Caco-2 (cell line): Measurements from ENCODE around the gene COL11A2. TPM values are rescaled to one million over a fixed set of nuclear protein-coding genes. Genes with fewer than 3 reads are reported as not detected.

Source experiments
- BruUV-seq: library from RNA; stranded (reverse); fragments of 400-500 nt; replicated peaks from 2 replicates; lab custom pipeline; 2021; lab: Mats Ljungman, UMichigan
- CTCF ChIA-PET: fragments of 300-600 bp; sonication (Branson Sonifier 250); formaldehyde crosslinking; loops from one replicate; lab custom pipeline; 2022; ENCODE audit warnings: antibody characterized with exemption; lab: Charles Lee
- POLR2A ChIA-PET: fragments of 300-600 bp; sonication (Branson Sonifier 250); formaldehyde crosslinking; loops from one replicate; lab custom pipeline; 2022; ENCODE audit warnings: antibody characterized with exemption; lab: Charles Lee
- DNase-seq, 2 experiments: peaks; one replicate each; pipeline versions ENCODE4 v3.0.0 to v3.0.0-alpha.2; 2020 to 2022
- H3K27me3 ChIP-seq: replicated peaks from 2 replicates; pipeline ENCODE4 v1.6.0; 2011; ENCODE audit warnings: low read length; ENCODE audit not compliant: control insufficient read depth, insufficient read depth
- H3K36me3 ChIP-seq: 2 replicates; pipeline ENCODE4 v1.5.1; 2011; ENCODE audit warnings: low read length; ENCODE audit not compliant: control insufficient read depth, insufficient read depth
- H3K4me1 ChIP-seq: fragments of 250-450 bp; sonication (Bioruptor Pico); 2 replicates; pipeline ENCODE4 v1.5.1; 2020; ENCODE audit warnings: mild to moderate bottlenecking
- H3K4me3 ChIP-seq: 2 replicates; pipeline ENCODE4 v1.5.1; 2011; ENCODE audit warnings: low read depth, mild to moderate bottlenecking, control low read depth, low read length
- H3K9me3 ChIP-seq: fragments of 250-450 bp; sonication (Bioruptor Pico); 2 replicates; pipeline ENCODE4 v1.5.1; 2020; ENCODE audit warnings: mild to moderate bottlenecking, moderate library complexity
- H3K27ac Mint-ChIP-seq: one replicate; pipeline ENCODE4 v1.8.0; 2022; ENCODE audit warnings: mixed read lengths; ENCODE audit not compliant: unreplicated experiment
- H3K27me3 Mint-ChIP-seq: one replicate; pipeline ENCODE4 v1.8.0; 2022; ENCODE audit warnings: mixed read lengths; ENCODE audit not compliant: insufficient read depth, unreplicated experiment
- H3K36me3 Mint-ChIP-seq: one replicate; pipeline ENCODE4 v1.8.0; 2022; ENCODE audit warnings: mild to moderate bottlenecking, mixed read lengths; ENCODE audit not compliant: insufficient read depth, unreplicated experiment
- H3K4me1 Mint-ChIP-seq: one replicate; pipeline ENCODE4 v1.8.0; 2022; ENCODE audit warnings: low read depth, mixed read lengths; ENCODE audit not compliant: unreplicated experiment
- H3K4me3 Mint-ChIP-seq: one replicate; pipeline ENCODE4 v1.8.0; 2022; ENCODE audit warnings: mild to moderate bottlenecking, moderate library complexity, mixed read lengths; ENCODE audit not compliant: unreplicated experiment
- H3K9me3 Mint-ChIP-seq: one replicate; pipeline ENCODE4 v1.8.0; 2022; ENCODE audit warnings: mixed read lengths; ENCODE audit not compliant: unreplicated experiment
- intact Hi-C: fragments of 100-400 bp; cut with micrococcal nuclease; formaldehyde crosslinking; loops from one replicate; pipeline ENCODE4 v1.10.0; 2022; ENCODE audit not compliant: unreplicated experiment
- total RNA-seq: library from RNA; stranded (reverse); gene quantifications from 2 replicates; pipeline ENCODE4 v1.2.3, GENCODE V29; 2022
- TF ChIP-seq, protein P1 (sequence below), 2 experiments: fragments of 200-600 bp in 1 of 2; IDR thresholded peaks; 1 replicate in 1 of 2; 2 replicates in 1 of 2; pipeline versions ENCODE4 v1.5.1 to v1.8.0; 2011 to 2022; ENCODE audit warnings: antibody characterized with exemption in 1 of 2, control low read depth in 1 of 2, inconsistent platforms in 1 of 2, low read depth in 1 of 2, low read length in 1 of 2, mild to moderate bottlenecking in 1 of 2, moderate library complexity in 1 of 2; ENCODE audit not compliant: insufficient read depth in 1 of 2, severe bottlenecking in 1 of 2, unreplicated experiment in 1 of 2

Gene COL11A2
- total RNA-seq, 1 experiment from 2014 or later, result 1.3 TPM

DNA sequence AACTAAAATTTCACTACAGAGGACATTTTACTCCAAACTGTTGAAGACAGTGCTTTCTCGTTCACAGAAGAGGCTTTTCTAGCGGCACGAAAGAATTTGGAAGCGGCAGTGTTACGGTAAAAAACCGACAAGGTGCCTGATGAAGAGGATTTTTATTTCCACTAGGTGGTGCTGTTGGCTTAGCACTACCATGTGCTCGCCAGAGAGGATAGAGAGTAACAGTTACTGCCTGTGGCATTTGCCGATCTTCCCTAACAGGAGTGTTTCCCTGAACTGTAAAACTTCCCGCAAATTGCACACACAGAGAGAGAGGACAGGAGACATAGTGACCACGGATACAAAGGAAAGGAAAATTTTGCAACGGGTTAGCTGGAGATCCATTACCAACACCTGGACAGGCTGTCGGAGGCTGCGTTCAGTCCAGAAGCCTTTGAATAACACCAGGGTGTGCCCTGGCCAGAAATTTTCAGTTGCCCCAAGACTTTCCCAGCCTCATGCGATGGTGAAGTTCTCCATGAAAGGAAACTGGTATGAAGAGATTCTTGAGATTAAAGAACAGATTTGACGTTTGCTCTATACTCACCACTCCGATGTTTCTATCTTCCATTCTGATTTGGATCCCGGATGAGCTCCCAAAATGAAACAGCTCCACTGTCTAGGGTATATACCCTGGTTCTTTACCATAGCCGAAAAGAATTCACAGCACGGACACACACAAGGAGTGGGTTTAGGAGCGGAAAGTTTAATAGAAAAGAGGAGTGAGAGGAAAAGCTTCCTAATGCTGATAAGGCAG is 68.3 kb downstream of the COL11A2 start:
- Mint-ChIP-seq H3K4me1 (peaks cover 12% of the 10 kb centered on the region), H3K36me3 (peaks cover 5% of the 10 kb centered on the region), H3K27ac (no peak overlapping the region), H3K4me3 (no peak overlapping the region), H3K9me3 (peaks cover 30% of the 10 kb centered on the region), H3K27me3 (peaks cover 4% of the 10 kb centered on the region)
- no peaks in the 10 kb centered on the region for H3K36me3 ChIP-seq
- ChIA-PET CTCF (interaction anchor here (1.0 kb wide), 1 partner anchor 26 kb away, joined by 3 read pairs; no protein-coding TSS in a partner anchor), POLR2A (no interaction called here)
- H3K9me3 ChIP-seq, result peaks cover 13% of the 10 kb centered on the region
- peak in 1 of 2 experiments; percentile 18 for DNase-seq
- intact Hi-C loops, result loop anchor here (2.0 kb wide), 1 partner anchor 125 kb away; no protein-coding TSS in a partner anchor
- TF ChIP-seq, protein P1, sequence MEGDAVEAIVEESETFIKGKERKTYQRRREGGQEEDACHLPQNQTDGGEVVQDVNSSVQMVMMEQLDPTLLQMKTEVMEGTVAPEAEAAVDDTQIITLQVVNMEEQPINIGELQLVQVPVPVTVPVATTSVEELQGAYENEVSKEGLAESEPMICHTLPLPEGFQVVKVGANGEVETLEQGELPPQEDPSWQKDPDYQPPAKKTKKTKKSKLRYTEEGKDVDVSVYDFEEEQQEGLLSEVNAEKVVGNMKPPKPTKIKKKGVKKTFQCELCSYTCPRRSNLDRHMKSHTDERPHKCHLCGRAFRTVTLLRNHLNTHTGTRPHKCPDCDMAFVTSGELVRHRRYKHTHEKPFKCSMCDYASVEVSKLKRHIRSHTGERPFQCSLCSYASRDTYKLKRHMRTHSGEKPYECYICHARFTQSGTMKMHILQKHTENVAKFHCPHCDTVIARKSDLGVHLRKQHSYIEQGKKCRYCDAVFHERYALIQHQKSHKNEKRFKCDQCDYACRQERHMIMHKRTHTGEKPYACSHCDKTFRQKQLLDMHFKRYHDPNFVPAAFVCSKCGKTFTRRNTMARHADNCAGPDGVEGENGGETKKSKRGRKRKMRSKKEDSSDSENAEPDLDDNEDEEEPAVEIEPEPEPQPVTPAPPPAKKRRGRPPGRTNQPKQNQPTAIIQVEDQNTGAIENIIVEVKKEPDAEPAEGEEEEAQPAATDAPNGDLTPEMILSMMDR (IDR thresholded peaks at IDR 0.05; ENCODE audit: insufficient read depth in 1 of 2, low read depth in 1 of 2, low read length in 1 of 2, severe bottlenecking in 1 of 2, unreplicated experiment in 1 of 2), result peak in 1 of 2 experiments; percentile 30
- BruUV-seq, result no TSS peak
- H3K4me1 ChIP-seq, result peaks cover 6% of the 10 kb centered on the region; the same call in 1 of the 2 replicates
- H3K27me3 ChIP-seq, result no peaks in the 10 kb centered on the region
- no peak overlapping the region for H3K4me3 ChIP-seq

DNA sequence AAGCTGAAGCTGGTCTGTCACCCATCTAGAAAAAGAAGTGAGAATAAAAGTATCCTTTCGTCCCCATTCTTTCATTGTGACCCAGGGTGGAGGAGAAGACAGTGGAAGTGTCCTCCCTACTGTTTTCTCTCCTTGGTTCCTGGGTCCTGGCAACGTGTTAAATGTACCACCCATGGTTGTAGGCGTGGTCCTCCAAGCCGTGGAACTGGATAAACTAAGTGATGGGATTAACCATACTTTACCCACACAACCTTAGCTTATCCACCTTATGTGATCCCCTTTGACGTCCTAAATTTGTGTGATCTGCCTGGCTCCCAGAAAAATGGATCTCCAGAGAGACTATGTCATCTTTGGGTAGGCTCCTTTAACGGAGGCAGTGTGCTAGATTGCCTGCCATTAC is 69.1 kb downstream of the COL11A2 start:
- H3K4me1 ChIP-seq, result peaks cover 6% of the 10 kb centered on the region; the same call in 1 of the 2 replicates
- POLR2A ChIA-PET, result no interaction called here
- DNase-seq, result no peak
- TF ChIP-seq, protein P1 (IDR thresholded peaks at IDR 0.05; ENCODE audit: insufficient read depth in 1 of 2, low read depth in 1 of 2, low read length in 1 of 2, severe bottlenecking in 1 of 2, unreplicated experiment in 1 of 2), result no peak
- CTCF ChIA-PET, result no interaction called here
- peaks cover 4% of the 10 kb centered on the region for H3K27me3 Mint-ChIP-seq
- peaks cover 12% of the 10 kb centered on the region for H3K4me1 Mint-ChIP-seq
- peaks cover 30% of the 10 kb centered on the region for H3K9me3 Mint-ChIP-seq
- H3K4me3 ChIP-seq, result no peak overlapping the region
- intact Hi-C loops, result loop anchor here (2.0 kb wide), 1 partner anchor 126 kb away; no protein-coding TSS in a partner anchor
- no peaks in the 10 kb centered on the region for H3K27me3 ChIP-seq
- no peak overlapping the region for H3K27ac Mint-ChIP-seq
- no TSS peak for BruUV-seq
- H3K4me3 Mint-ChIP-seq, result no peak overlapping the region
- no peaks in the 10 kb centered on the region for H3K36me3 ChIP-seq
- H3K9me3 ChIP-seq, result peaks cover 13% of the 10 kb centered on the region
- peaks cover 5% of the 10 kb centered on the region for H3K36me3 Mint-ChIP-seq

DNA sequence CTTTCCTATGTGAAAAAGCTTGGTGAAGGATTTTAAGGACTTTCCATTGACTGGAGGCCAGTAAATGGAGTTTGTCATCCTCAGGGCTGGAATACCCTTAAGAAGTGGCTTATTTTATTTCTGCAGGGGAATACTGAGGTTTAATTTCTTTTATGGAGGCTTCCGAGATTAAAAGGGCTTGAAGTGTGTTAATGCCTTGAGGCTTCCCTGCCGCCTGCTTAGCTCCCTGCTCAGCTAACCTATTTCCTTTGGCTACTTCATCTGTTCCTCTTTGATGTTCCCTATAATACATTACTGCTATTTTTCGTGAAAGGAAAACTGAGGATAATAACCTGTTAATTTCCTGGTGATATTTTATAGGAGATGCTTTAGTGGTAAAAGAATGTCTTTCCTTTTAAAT is 72.3 kb downstream of the COL11A2 start:
- Histone ChIP-seq H3K4me3 (no peak overlapping the region), H3K9me3 (peaks cover 13% of the 10 kb centered on the region), H3K4me1 (peaks cover 6% of the 10 kb centered on the region; the same call in 1 of the 2 replicates), H3K36me3 (no peaks in the 10 kb centered on the region), H3K27me3 (peaks cover 1% of the 10 kb centered on the region)
- H3K36me3 Mint-ChIP-seq, result peaks cover 5% of the 10 kb centered on the region
- ChIA-PET POLR2A (no interaction called here), CTCF (interaction anchor here (1.6 kb wide), 1 partner anchor 130 kb away, joined by 3 read pairs; no protein-coding TSS in a partner anchor)
- H3K27ac Mint-ChIP-seq, result no peak overlapping the region
- TF ChIP-seq, protein P1 (IDR thresholded peaks at IDR 0.05; ENCODE audit: insufficient read depth in 1 of 2, low read depth in 1 of 2, low read length in 1 of 2, severe bottlenecking in 1 of 2, unreplicated experiment in 1 of 2), result no peak
- intact Hi-C loops, result no loop called here
- H3K4me1 Mint-ChIP-seq, result peaks cover 12% of the 10 kb centered on the region
- no TSS peak for BruUV-seq
- no peak overlapping the region for H3K4me3 Mint-ChIP-seq
- H3K9me3 Mint-ChIP-seq, result peaks cover 27% of the 10 kb centered on the region
- no peak for DNase-seq
- H3K27me3 Mint-ChIP-seq, result peaks cover 9% of the 10 kb centered on the region
